ENCODE data around the gene IQGAP2. TPM values are rescaled to one million over a fixed set of nuclear protein-coding genes. Genes with fewer than 3 reads are reported as not detected.
A peak's percentile ranks its signal among the peaks of the same experiment; 100 is the strongest.
"Not testable (repeated sequence)": the region's sequence is repeated elsewhere in the genome, so short reads cannot be mapped to it uniquely, and the experiment has no call there.

The IQGAP2 gene
- total RNA-seq, 1 experiment from 2014 or later = 83.2 TPM

GRCh38 chr5:76732405-76733048 lies 329.4 kb downstream of the IQGAP2 start:
- in situ Hi-C loops (cut with HindIII; ENCODE audit: low sequenced_read_pairs) = no loop called here

GRCh38 chr5:76733049-76733417 lies 329.9 kb downstream of the IQGAP2 start:
- in situ Hi-C loops (cut with HindIII; ENCODE audit: low sequenced_read_pairs) = no loop called here
- no peak for DNase-seq (ENCODE audit: low spot score)

More at GRCh38 chr5:76732405-76733048, 329.4 kb downstream of the IQGAP2 start:
- DNase-seq (ENCODE audit: low spot score) = no peak

GRCh38 chr5:76735762-76736545 lies 332.9 kb downstream of the IQGAP2 start:
- DNase-seq (ENCODE audit: low spot score) = peak; percentile 48
- in situ Hi-C loops (cut with HindIII; ENCODE audit: low sequenced_read_pairs) = no loop called here

- peak; percentile 66 for DNase-seq (ENCODE audit: low spot score)
- in situ Hi-C loops (cut with HindIII; ENCODE audit: low sequenced_read_pairs) = no loop called here
These were observed 333.8 kb downstream of the IQGAP2 start for GRCh38 chr5:76736679-76737556.

- no peak for DNase-seq (ENCODE audit: low spot score)
- in situ Hi-C loops (cut with HindIII; ENCODE audit: low sequenced_read_pairs) = no loop called here
These were observed 334.8 kb downstream of the IQGAP2 start for GRCh38 chr5:76737846-76738245.

GRCh38 chr5:76741506-76741905 lies 338.4 kb downstream of the IQGAP2 start:
- in situ Hi-C loops (cut with HindIII; ENCODE audit: low sequenced_read_pairs) = not testable (repeated sequence)

GRCh38 chr5:76742583-76742982 lies 339.5 kb downstream of the IQGAP2 start:
- in situ Hi-C loops (cut with HindIII; ENCODE audit: low sequenced_read_pairs) = no loop called here
- no peak for DNase-seq (ENCODE audit: low spot score)

More at GRCh38 chr5:76741506-76741905, 338.4 kb downstream of the IQGAP2 start:
- not testable (repeated sequence) for DNase-seq (ENCODE audit: low spot score)

- in situ Hi-C loops (cut with HindIII; ENCODE audit: low sequenced_read_pairs) = no loop called here
- DNase-seq (ENCODE audit: low spot score) = no peak
These were observed 341.5 kb downstream of the IQGAP2 start for GRCh38 chr5:76744632-76745031.

GRCh38 chr5:76745670-76746069 lies 342.6 kb downstream of the IQGAP2 start:
- no peak for DNase-seq (ENCODE audit: low spot score)
- in situ Hi-C loops (cut with HindIII; ENCODE audit: low sequenced_read_pairs) = no loop called here

- DNase-seq (ENCODE audit: low spot score) = no peak
- in situ Hi-C loops (cut with HindIII; ENCODE audit: low sequenced_read_pairs) = no loop called here
These were observed 343.6 kb downstream of the IQGAP2 start for GRCh38 chr5:76746677-76747076.

GRCh38 chr5:76747706-76748105 lies 344.6 kb downstream of the IQGAP2 start:
- in situ Hi-C loops (cut with HindIII; ENCODE audit: low sequenced_read_pairs) = no loop called here
- DNase-seq (ENCODE audit: low spot score) = no peak

GRCh38 chr5:76751291-76751690 lies 348.2 kb downstream of the IQGAP2 start:
- in situ Hi-C loops (cut with HindIII; ENCODE audit: low sequenced_read_pairs) = no loop called here
- no peak for DNase-seq (ENCODE audit: low spot score)

- in situ Hi-C loops (cut with HindIII; ENCODE audit: low sequenced_read_pairs) = no loop called here
- no peak for DNase-seq (ENCODE audit: low spot score)
These were observed 351.6 kb downstream of the IQGAP2 start for GRCh38 chr5:76754668-76755078.

- in situ Hi-C loops (cut with HindIII; ENCODE audit: low sequenced_read_pairs) = no loop called here
- no peak for DNase-seq (ENCODE audit: low spot score)
These were observed 352.9 kb downstream of the IQGAP2 start for GRCh38 chr5:76755779-76756637.

- in situ Hi-C loops (cut with HindIII; ENCODE audit: low sequenced_read_pairs) = no loop called here
- DNase-seq (ENCODE audit: low spot score) = no peak
These were observed 354.0 kb downstream of the IQGAP2 start for GRCh38 chr5:76757049-76757448.

Data from G401 (cell line).